Measurements from ENCODE around the gene POLG2.

Gene POLG2

DNA sequence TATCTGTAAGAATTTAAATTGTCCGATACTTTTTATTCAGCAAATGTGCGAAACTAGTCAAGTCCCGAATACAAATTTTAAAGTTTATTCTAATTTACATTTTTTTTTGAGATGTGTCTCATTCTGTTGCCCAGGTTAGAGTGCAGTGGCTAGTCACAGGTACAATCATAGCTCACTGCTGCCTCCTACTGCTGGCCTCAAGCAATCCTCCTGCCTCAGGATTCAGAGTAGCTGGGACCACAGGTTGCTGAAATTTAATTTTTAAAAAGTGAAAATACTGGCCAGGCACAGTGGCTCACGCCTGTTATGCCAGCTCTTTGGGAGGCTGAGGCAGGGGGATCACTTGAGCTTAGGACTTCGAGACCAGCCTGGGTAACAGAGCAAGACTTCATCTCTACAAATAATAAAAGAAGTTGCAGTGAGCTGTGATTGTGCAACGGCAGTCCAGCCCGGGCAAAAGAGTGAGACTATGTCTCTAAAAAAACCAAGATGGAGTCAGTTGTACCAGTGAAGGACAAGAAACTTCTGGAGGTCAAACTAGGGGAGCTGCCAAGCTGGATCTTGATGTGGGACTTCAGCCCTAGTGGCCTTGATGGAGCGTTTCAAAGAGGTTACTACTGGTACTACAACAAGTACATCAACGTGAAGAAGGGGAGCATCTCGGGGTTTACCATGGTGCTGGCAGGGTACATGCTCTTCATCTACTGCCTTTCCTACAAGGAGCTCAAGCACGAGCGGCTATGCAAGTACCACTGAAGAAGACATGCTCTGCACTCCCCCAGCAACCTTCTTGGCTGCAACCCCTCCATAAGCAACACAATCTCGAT, 5.6 kb downstream of the POLG2 start:
- DNase-seq (ENCODE audit: low read depth, low spot score) = peak; percentile 38
- in situ Hi-C loops (cut with HindIII; ENCODE audit: low sequenced_read_pairs) = no loop called here

DNA sequence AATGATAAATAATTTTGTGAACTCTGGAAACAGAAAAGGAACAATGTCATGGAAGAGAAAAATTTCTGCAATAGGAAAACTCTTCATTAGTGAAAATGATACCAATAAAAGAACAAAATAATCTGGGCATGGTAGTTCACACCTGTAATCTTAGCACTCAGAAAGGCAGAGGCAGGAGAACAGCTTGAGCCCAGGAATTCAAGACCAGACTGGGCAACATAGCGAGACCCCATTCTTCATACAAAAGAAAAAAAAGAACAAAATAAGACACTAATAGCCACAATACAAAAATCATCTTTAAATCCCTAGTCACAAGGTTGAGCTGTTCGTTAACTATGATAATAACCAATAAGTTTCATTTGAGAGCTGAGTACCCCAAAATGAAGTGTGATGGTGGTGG, 8.6 kb downstream of the POLG2 start:
- no peak overlapping the region for H3K4me3 ChIP-seq (ENCODE audit: low read depth, low read length)
- in situ Hi-C loops (cut with HindIII; ENCODE audit: low sequenced_read_pairs) = no loop called here
- no peak for DNase-seq (ENCODE audit: low read depth, low spot score)
- TF ChIP-seq, protein P1, sequence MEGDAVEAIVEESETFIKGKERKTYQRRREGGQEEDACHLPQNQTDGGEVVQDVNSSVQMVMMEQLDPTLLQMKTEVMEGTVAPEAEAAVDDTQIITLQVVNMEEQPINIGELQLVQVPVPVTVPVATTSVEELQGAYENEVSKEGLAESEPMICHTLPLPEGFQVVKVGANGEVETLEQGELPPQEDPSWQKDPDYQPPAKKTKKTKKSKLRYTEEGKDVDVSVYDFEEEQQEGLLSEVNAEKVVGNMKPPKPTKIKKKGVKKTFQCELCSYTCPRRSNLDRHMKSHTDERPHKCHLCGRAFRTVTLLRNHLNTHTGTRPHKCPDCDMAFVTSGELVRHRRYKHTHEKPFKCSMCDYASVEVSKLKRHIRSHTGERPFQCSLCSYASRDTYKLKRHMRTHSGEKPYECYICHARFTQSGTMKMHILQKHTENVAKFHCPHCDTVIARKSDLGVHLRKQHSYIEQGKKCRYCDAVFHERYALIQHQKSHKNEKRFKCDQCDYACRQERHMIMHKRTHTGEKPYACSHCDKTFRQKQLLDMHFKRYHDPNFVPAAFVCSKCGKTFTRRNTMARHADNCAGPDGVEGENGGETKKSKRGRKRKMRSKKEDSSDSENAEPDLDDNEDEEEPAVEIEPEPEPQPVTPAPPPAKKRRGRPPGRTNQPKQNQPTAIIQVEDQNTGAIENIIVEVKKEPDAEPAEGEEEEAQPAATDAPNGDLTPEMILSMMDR (IDR thresholded peaks at IDR 0.05; ENCODE audit: low read depth, low read length) = no peak

More for the DNA sequence above, 5.6 kb downstream of the POLG2 start:
- no peak overlapping the region for H3K4me3 ChIP-seq (ENCODE audit: low read depth, low read length)
- TF ChIP-seq, protein P1 (IDR thresholded peaks at IDR 0.05; ENCODE audit: low read depth, low read length) = peak; percentile 83

DNA sequence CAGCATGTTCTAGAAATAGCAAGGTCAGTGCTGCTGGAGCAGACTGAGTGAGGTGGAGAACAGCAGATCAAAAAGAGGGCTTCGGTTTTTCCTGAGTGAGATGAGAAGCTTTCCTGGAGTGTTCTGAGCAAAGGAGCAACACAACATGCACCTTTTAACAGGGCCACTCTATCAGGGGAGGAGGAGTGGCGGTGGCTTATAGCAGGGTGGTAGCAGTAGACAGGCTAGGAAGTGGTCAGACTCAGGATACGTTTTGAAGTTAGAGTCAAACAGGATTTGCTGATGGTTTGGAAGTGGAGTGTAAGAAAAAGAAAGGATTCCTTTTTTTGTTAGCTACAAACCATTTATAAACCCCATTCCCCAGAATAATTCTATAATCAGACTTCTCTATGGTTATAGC, 12.5 kb downstream of the POLG2 start:
- no peak overlapping the region for H3K4me3 ChIP-seq (ENCODE audit: low read depth, low read length)
- in situ Hi-C loops (cut with HindIII; ENCODE audit: low sequenced_read_pairs) = no loop called here
- TF ChIP-seq, protein P1 (IDR thresholded peaks at IDR 0.05; ENCODE audit: low read depth, low read length) = no peak
- DNase-seq (ENCODE audit: low read depth, low spot score) = no peak

DNA sequence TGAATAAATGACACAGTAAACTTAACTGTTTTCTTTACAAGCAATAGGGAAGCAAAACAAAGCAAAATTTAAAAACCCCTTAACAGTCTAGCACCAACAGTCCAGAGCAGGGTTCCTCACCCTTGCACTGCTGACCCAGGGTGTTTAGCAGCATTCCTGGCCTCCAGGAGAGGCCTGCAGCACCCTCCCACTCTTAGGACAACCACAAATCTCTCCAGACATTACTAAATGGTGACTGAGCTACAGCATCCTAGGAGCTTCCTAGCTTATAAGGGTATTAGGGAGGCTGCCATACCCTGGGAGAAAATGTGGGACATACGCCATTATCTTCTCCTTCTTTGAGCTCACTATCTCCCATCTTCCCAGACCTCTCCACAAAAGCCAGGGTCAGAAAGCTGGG, 15.9 kb downstream of the POLG2 start:
- TF ChIP-seq, protein P1 (IDR thresholded peaks at IDR 0.05; ENCODE audit: low read depth, low read length) = no peak
- H3K4me3 ChIP-seq (ENCODE audit: low read depth, low read length) = no peak overlapping the region
- no peak for DNase-seq (ENCODE audit: low read depth, low spot score)
- in situ Hi-C loops (cut with HindIII; ENCODE audit: low sequenced_read_pairs) = no loop called here

DNA sequence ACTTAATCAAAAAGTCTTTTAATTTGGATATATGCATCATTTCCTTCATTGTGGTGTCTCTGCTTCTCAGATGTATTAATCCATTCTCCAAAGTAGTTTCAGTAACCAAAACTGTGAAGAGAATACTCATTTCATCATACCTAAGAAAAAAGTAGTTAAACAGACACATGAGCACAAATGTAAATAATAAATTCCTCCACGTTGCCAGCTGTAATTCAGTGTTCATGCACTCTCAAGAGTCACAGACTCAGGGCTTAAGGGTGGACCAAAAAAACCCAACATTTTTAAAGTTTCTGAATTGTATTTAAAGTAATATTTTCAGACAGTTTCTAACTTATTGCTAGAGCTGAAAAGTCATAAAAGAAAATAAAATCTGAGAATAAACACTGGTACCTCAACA, 19.0 kb downstream of the POLG2 start:
- in situ Hi-C loops (cut with HindIII; ENCODE audit: low sequenced_read_pairs) = no loop called here
- no peak overlapping the region for H3K4me3 ChIP-seq (ENCODE audit: low read depth, low read length)
- TF ChIP-seq, protein P1 (IDR thresholded peaks at IDR 0.05; ENCODE audit: low read depth, low read length) = no peak
- no peak for DNase-seq (ENCODE audit: low read depth, low spot score)

DNA sequence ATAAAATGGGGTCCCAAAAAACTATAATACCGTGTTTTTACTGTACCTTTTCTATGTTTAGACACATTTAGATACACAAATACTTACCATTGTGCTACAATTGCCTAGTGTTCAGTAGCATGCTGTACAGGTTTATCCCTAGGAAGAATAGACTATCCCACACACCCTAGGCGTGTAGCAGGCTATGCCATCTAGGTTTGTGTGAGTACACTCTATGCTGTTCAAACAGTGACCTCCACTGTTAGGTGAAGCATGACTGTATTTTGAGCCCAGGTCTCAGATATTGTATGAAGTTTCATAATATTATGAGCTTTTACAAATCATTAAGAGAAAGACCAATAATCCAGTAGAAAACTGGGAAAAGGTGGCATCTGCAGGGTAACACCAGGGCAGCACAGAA, 24.3 kb downstream of the POLG2 start:
- TF ChIP-seq, protein P1 (IDR thresholded peaks at IDR 0.05; ENCODE audit: low read depth, low read length) = no peak
- DNase-seq (ENCODE audit: low read depth, low spot score) = no peak
- in situ Hi-C loops (cut with HindIII; ENCODE audit: low sequenced_read_pairs) = no loop called here
- no peak overlapping the region for H3K4me3 ChIP-seq (ENCODE audit: low read depth, low read length)
